Measurements from ENCODE around the gene HOXA3.

DNA sequence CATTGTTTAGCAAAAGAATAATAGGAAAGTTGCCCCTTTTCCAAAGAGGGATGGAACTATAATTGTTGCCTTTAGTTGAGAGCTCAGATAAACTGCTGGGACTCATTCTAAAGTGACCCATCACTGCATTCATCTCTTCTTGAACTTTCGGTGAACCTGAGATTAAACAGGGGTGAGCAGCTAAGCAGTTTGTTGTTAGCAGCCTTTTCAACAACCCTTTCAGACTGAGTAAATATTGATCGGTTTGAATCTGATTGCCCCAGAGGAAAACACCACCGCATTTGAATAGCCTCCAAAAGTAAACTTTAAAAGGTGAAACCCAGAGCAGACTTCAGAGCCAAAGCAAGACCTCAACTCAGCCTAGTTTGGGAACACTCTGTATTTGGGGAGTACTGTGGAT, 61.3 kb downstream of the HOXA3 start:
- TF ChIP-seq, protein P1, sequence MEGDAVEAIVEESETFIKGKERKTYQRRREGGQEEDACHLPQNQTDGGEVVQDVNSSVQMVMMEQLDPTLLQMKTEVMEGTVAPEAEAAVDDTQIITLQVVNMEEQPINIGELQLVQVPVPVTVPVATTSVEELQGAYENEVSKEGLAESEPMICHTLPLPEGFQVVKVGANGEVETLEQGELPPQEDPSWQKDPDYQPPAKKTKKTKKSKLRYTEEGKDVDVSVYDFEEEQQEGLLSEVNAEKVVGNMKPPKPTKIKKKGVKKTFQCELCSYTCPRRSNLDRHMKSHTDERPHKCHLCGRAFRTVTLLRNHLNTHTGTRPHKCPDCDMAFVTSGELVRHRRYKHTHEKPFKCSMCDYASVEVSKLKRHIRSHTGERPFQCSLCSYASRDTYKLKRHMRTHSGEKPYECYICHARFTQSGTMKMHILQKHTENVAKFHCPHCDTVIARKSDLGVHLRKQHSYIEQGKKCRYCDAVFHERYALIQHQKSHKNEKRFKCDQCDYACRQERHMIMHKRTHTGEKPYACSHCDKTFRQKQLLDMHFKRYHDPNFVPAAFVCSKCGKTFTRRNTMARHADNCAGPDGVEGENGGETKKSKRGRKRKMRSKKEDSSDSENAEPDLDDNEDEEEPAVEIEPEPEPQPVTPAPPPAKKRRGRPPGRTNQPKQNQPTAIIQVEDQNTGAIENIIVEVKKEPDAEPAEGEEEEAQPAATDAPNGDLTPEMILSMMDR (IDR thresholded peaks at IDR 0.05) = no peak
- TF ChIP-seq POLR2AphosphoS5 (IDR thresholded peaks at IDR 0.05; ENCODE audit: insufficient read depth in 1 of 2, low read depth in 1 of 2) = no peak
- no peak for TF ChIP-seq POLR2A (IDR thresholded peaks at IDR 0.05)
